ENCODE data around the gene ASB3. TPM values are rescaled to one million over a fixed set of nuclear protein-coding genes. Genes with fewer than 3 reads are reported as not detected.

ASB3 gene
- total RNA-seq, 1 experiment from 2014 or later, result 23.1 TPM

DNA sequence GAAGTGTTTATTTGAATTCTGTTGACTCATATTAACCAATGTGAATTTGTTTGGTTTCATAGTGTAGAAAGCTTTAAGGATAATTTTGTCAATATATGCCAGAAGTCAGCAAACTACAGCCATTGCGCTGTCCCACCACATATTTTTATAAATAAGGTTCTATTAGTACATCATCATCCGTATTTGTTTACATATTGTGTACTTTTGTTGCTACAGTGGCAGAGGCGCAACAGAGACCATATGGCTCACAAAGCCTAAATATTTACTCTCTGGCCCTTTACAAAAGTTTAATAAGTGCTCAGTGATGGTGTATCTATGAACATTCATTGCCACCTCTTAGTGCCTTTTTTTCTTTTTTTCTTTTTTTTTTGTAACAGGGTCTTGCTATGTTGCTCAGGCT is 6.5 kb upstream of the ASB3 start:
- Mint-ChIP-seq H3K27me3 (ENCODE audit: low read depth) (no peaks in the 10 kb centered on the region), H3K4me1 (peaks cover 2 to 5% of the 10 kb centered on the region in 2 experiments; a peak in 1 of 4 replicates), H3K36me3 (ENCODE audit: insufficient read depth in 1 of 3, low read depth in 3 of 3) (peaks cover 3 to 20% (median 8%) of the 10 kb centered on the region in 3 experiments; a peak in 4 of 7 replicates), H3K4me3 (no peak overlapping the region), H3K9me3 (no peaks in the 10 kb centered on the region), H3K27ac (no peak overlapping the region)
- Histone ChIP-seq H3K27me3 (ENCODE audit: insufficient read depth, low read length) (no peaks in the 10 kb centered on the region), H3K27ac (ENCODE audit: insufficient read length, low read depth, low read length) (no peak overlapping the region), H2AFZ (ENCODE audit: low read length) (no peak overlapping the region), H3K79me2 (ENCODE audit: insufficient read depth, low read length) (peaks cover under 1% of the 10 kb centered on the region; the same call in 1 of the 2 replicates), H4K8ac (replicated peaks; ENCODE audit: insufficient read length, low read depth, low read length) (no peak overlapping the region), H3K23ac (ENCODE audit: insufficient read length, low read depth, low read length) (no peak overlapping the region), H3K4me2 (ENCODE audit: insufficient read depth, insufficient read length, low read length) (no peak overlapping the region), H4K20me1 (ENCODE audit: control insufficient read depth, insufficient read depth, insufficient read length) (no peaks in the 10 kb centered on the region), H3K79me1 (ENCODE audit: insufficient read depth, low read depth, low read length, poor library complexity, severe bottlenecking) (peaks cover 5% of the 10 kb centered on the region), H2BK12ac (ENCODE audit: insufficient read length, low read depth, low read length) (no peak overlapping the region), H3K9ac (ENCODE audit: extremely low read depth, insufficient read length, low read length) (no peak overlapping the region), H3K14ac (ENCODE audit: insufficient read depth, low read length) (no peak overlapping the region), H3K9me3 (ENCODE audit: control insufficient read depth, low read depth, low read length) (no peaks in the 10 kb centered on the region), H3K4me1 (ENCODE audit: insufficient read depth, low read length) (no peaks in the 10 kb centered on the region), H4K91ac (ENCODE audit: insufficient read length, low read depth, low read length) (no peak overlapping the region), H3T11ph (ENCODE audit: low read length) (no peak overlapping the region), H2BK20ac (ENCODE audit: low read depth, low read length, poor library complexity, severe bottlenecking) (no peak overlapping the region), H3K4ac (ENCODE audit: low read depth, low read length) (no peak overlapping the region), H2BK15ac (ENCODE audit: low read depth, low read length) (no peak overlapping the region), H2AK5ac (ENCODE audit: insufficient read length, low read length) (no peak overlapping the region), H3K23me2 (ENCODE audit: insufficient read length, low read depth, low read length, poor library complexity, severe bottlenecking) (no peaks in the 10 kb centered on the region), H3K56ac (ENCODE audit: insufficient read length, low read depth, low read length) (no peak overlapping the region), H4K5ac (ENCODE audit: insufficient read length, low read depth, low read length) (no peak overlapping the region), H2BK5ac (ENCODE audit: insufficient read length, low read length) (no peak overlapping the region), H3K18ac (ENCODE audit: insufficient read length, low read depth, low read length) (no peak overlapping the region), H2BK120ac (ENCODE audit: low read depth, low read length, poor library complexity, severe bottlenecking) (no peak overlapping the region)
- no peak for DNase-seq
- TF ChIP-seq, protein P1, sequence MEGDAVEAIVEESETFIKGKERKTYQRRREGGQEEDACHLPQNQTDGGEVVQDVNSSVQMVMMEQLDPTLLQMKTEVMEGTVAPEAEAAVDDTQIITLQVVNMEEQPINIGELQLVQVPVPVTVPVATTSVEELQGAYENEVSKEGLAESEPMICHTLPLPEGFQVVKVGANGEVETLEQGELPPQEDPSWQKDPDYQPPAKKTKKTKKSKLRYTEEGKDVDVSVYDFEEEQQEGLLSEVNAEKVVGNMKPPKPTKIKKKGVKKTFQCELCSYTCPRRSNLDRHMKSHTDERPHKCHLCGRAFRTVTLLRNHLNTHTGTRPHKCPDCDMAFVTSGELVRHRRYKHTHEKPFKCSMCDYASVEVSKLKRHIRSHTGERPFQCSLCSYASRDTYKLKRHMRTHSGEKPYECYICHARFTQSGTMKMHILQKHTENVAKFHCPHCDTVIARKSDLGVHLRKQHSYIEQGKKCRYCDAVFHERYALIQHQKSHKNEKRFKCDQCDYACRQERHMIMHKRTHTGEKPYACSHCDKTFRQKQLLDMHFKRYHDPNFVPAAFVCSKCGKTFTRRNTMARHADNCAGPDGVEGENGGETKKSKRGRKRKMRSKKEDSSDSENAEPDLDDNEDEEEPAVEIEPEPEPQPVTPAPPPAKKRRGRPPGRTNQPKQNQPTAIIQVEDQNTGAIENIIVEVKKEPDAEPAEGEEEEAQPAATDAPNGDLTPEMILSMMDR (conservative IDR thresholded peaks at IDR 0.05), result no peak
- WGBS (ENCODE audit: extremely low coverage, insufficient read length, low lambda C conversion rate), result no CpG with 5 or more reads among the region's 3 CpGs

All from H9 (cell line).